GM23338 (cell line): ENCODE measurements around the gene COMMD10.

Experiments
- POLR2AphosphoS5 ChIP-seq: IDR thresholded peaks from 2 replicates; pipeline ENCODE4 v1.6.1; 2016; ENCODE audit warnings: antibody characterized with exemption, low read depth
- REST ChIP-seq: IDR thresholded peaks from one replicate; pipeline ENCODE4 v1.6.1; 2018; ENCODE audit warnings: antibody characterized with exemption; ENCODE audit not compliant: unreplicated experiment
- TF ChIP-seq, protein P1 (sequence below), 2 experiments: fragments of 200-600 bp in 1 of 2; sonication (generic) in 1 of 2; conservative IDR thresholded peaks; 2 replicates each; pipeline versions ENCODE4 v1.5.1 to v1.6.1; 2016 to 2017; ENCODE audit warnings: antibody characterized with exemption in 2 of 2, low read depth in 2 of 2, mild to moderate bottlenecking in 2 of 2, moderate library complexity in 1 of 2

GRCh38 chr5:116157902-116158301 lies 73.1 kb downstream of the COMMD10 start:
- TF ChIP-seq, protein P1, sequence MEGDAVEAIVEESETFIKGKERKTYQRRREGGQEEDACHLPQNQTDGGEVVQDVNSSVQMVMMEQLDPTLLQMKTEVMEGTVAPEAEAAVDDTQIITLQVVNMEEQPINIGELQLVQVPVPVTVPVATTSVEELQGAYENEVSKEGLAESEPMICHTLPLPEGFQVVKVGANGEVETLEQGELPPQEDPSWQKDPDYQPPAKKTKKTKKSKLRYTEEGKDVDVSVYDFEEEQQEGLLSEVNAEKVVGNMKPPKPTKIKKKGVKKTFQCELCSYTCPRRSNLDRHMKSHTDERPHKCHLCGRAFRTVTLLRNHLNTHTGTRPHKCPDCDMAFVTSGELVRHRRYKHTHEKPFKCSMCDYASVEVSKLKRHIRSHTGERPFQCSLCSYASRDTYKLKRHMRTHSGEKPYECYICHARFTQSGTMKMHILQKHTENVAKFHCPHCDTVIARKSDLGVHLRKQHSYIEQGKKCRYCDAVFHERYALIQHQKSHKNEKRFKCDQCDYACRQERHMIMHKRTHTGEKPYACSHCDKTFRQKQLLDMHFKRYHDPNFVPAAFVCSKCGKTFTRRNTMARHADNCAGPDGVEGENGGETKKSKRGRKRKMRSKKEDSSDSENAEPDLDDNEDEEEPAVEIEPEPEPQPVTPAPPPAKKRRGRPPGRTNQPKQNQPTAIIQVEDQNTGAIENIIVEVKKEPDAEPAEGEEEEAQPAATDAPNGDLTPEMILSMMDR (conservative IDR thresholded peaks at IDR 0.05; ENCODE audit: low read depth in 2 of 2), result no peak
- no peak for TF ChIP-seq POLR2AphosphoS5
- TF ChIP-seq REST, result no peak
